ENCODE data around the gene FSIP1. TPM values are rescaled to one million over a fixed set of nuclear protein-coding genes. Genes with fewer than 3 reads are reported as not detected.
A peak's percentile ranks its signal among the peaks of the same experiment; 100 is the strongest.

Gene FSIP1
- total and polyA plus RNA-seq, 9 of the 15 experiments (the other 6 are each of a cell fraction or from before 2014, with no cell fraction given): 0.07 to 0.51 (median 0.29) TPM

- TF ChIP-seq, protein P1, sequence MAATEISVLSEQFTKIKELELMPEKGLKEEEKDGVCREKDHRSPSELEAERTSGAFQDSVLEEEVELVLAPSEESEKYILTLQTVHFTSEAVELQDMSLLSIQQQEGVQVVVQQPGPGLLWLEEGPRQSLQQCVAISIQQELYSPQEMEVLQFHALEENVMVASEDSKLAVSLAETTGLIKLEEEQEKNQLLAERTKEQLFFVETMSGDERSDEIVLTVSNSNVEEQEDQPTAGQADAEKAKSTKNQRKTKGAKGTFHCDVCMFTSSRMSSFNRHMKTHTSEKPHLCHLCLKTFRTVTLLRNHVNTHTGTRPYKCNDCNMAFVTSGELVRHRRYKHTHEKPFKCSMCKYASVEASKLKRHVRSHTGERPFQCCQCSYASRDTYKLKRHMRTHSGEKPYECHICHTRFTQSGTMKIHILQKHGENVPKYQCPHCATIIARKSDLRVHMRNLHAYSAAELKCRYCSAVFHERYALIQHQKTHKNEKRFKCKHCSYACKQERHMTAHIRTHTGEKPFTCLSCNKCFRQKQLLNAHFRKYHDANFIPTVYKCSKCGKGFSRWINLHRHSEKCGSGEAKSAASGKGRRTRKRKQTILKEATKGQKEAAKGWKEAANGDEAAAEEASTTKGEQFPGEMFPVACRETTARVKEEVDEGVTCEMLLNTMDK (IDR thresholded peaks at IDR 0.05; ENCODE audit: borderline replicate concordance, insufficient read depth, low read depth, low read length, poor library complexity, severe bottlenecking): no peak
Observed at GRCh38 chr15:39778021-39778420, 4.6 kb downstream of the FSIP1 start (continued).

DNA sequence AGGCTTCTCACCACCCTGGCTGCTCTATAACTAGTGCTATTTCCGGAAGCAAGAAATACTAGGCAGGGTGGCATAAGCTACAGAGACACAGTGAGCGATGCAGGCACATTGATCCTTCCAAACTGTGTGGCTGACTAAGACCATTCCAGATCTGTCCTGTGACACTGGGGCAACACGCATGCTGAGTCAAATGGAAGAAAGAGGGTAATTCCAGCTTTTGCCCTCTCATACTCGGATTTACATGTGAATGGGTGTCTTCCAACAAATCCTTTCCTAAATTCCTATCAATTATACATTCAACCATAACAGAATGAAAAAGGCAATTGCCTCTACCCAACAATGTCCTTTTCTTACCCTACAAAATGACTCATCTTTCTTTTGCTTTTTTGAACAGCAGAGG is 5.1 kb downstream of the FSIP1 start:
- peak overlapping the region; percentile 30 for H2AFZ ChIP-seq (ENCODE audit: low read depth, low read length)
- DNase-seq (ENCODE audit: extremely low read depth in 1 of 4, low spot score in 3 of 4) (no peak), FAIRE-seq (no peak), ATAC-seq (no peak)
- no peaks in the 10 kb centered on the region for H3K9me1 ChIP-seq (ENCODE audit: control insufficient read depth, insufficient read depth, low read length)
- POLR2A ChIA-PET: no interaction called here
- no peak overlapping the region for H3K4me3 ChIP-seq
- H3K4me2 ChIP-seq (ENCODE audit: insufficient read depth, low read length): no peak overlapping the region
- TF ChIP-seq CBFA2T2 (conservative IDR thresholded peaks at IDR 0.05): no peak
- no peak for TF ChIP-seq MCM7 (IDR thresholded peaks at IDR 0.05)
- TF ChIP-seq, protein P2, sequence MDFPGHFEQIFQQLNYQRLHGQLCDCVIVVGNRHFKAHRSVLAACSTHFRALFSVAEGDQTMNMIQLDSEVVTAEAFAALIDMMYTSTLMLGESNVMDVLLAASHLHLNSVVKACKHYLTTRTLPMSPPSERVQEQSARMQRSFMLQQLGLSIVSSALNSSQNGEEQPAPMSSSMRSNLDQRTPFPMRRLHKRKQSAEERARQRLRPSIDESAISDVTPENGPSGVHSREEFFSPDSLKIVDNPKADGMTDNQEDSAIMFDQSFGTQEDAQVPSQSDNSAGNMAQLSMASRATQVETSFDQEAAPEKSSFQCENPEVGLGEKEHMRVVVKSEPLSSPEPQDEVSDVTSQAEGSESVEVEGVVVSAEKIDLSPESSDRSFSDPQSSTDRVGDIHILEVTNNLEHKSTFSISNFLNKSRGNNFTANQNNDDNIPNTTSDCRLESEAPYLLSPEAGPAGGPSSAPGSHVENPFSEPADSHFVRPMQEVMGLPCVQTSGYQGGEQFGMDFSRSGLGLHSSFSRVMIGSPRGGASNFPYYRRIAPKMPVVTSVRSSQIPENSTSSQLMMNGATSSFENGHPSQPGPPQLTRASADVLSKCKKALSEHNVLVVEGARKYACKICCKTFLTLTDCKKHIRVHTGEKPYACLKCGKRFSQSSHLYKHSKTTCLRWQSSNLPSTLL (IDR thresholded peaks at IDR 0.05): no peak
- no peak for TF ChIP-seq SETDB1 (IDR thresholded peaks at IDR 0.05; ENCODE audit: low read length)
- no peak for TF ChIP-seq NCOA6 (IDR thresholded peaks at IDR 0.05)
- no peaks in the 10 kb centered on the region for H3K27me3 ChIP-seq (ENCODE audit: control insufficient read depth in 2 of 2, insufficient read depth in 2 of 2, low read length in 2 of 2)
- no peaks in the 10 kb centered on the region for H3K79me2 ChIP-seq (ENCODE audit: control insufficient read depth, insufficient read depth, low read length)
- CTCF ChIA-PET (ENCODE audit: low intra/inter-chr PET ratio): no interaction called here
- peaks cover 0 to 2% of the 10 kb centered on the region in 2 experiments; a peak in 3 of 5 replicates for H3K4me1 ChIP-seq (replicated peaks in 1 of 2; ENCODE audit: control insufficient read depth in 2 of 2, insufficient read depth in 2 of 2, low read length in 2 of 2)
- in situ Hi-C loops (cut with MboI) (loop anchor here (25.0 kb wide), 1 partner anchor 235 kb away; no protein-coding TSS in a partner anchor), intact Hi-C loops (cut with micrococcal nuclease) (no loop called here)
- no peaks in the 10 kb centered on the region for H3K36me3 ChIP-seq (ENCODE audit: control insufficient read depth, insufficient read depth, low read length)
- 54% methylated on average over 4 of the region's 4 CpGs for WGBS (ENCODE audit: insufficient coverage, low coverage, missing lambda C conversion rate)
- 0 out of 3 replicates have a peak overlapping the region, but pooled peaks have one; percentile 12 for H3K27ac ChIP-seq (ENCODE audit: extremely low read depth, low read depth, low read length)
- H3K9me3 ChIP-seq (replicated peaks; ENCODE audit: control insufficient read depth, insufficient read depth, low read depth, low read length): no peaks in the 10 kb centered on the region; the same call in 1 of the 2 replicates
- no peak overlapping the region; a peak in 1 of 4 replicates for H3K9ac ChIP-seq (ENCODE audit: insufficient read depth in 1 of 2, low read depth in 2 of 2, low read length in 2 of 2)
- no TSS peak for BruUV-seq (replicated peaks)
- no peaks in the 10 kb centered on the region for H4K20me1 ChIP-seq (replicated peaks; ENCODE audit: control insufficient read depth, insufficient read depth, low read length)

Measured in K562 (cell line).